Measurements from ENCODE around the gene FAM237B. TPM values are rescaled to one million over a fixed set of nuclear protein-coding genes. Genes with fewer than 3 reads are reported as not detected.
A peak's percentile ranks its signal among the peaks of the same experiment; 100 is the strongest.

FAM237B gene
- total and polyA plus RNA-seq, 7 donors, result 0.01 TPM; not detected in 6

DNA sequence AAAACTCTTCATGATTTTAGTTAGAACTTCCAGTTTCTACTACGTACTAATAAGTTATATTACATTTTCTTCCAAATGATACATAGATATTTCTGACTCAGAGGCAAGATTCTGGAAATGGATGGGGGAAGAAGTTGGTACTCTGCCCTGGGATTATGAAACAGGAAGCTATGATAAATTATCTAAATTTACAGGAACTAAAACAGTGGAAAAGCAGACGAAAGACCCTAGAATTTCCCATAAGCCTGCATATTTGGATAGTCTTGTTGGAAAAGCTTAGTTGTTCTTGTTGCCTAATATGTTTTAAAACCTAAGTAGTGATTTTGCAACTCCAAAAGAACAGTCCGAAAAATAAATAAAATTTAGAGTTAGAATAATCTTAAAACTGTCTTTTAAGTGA is 54.3 kb downstream of the FAM237B start:
- Histone ChIP-seq H3K4me3 (no peak overlapping the region), H3K4me1 (no peaks in the 10 kb centered on the region), H3K36me3 (peaks cover 0 to 2% (median 0%) of the 10 kb centered on the region in 4 donors), H3K9me3 (no peaks in the 10 kb centered on the region), H3K27me3 (no peaks in the 10 kb centered on the region), H3K27ac (peak overlapping the region in 3 of 4 donors; percentile 33 to 53 (median 36))
- intact Hi-C loops (cut with DNase I), result no loop called here
- no peak for DNase-seq
- TF ChIP-seq POLR2A (IDR thresholded peaks at IDR 0.05) (no peak), POLR2AphosphoS5 (IDR thresholded peaks at IDR 0.05) (peak; percentile 25 to 73 (median 36)), EP300 (IDR thresholded peaks at IDR 0.05) (peak in 3 of 4 donors; percentile 4 to 51 (median 19))
- TF ChIP-seq, protein P1, sequence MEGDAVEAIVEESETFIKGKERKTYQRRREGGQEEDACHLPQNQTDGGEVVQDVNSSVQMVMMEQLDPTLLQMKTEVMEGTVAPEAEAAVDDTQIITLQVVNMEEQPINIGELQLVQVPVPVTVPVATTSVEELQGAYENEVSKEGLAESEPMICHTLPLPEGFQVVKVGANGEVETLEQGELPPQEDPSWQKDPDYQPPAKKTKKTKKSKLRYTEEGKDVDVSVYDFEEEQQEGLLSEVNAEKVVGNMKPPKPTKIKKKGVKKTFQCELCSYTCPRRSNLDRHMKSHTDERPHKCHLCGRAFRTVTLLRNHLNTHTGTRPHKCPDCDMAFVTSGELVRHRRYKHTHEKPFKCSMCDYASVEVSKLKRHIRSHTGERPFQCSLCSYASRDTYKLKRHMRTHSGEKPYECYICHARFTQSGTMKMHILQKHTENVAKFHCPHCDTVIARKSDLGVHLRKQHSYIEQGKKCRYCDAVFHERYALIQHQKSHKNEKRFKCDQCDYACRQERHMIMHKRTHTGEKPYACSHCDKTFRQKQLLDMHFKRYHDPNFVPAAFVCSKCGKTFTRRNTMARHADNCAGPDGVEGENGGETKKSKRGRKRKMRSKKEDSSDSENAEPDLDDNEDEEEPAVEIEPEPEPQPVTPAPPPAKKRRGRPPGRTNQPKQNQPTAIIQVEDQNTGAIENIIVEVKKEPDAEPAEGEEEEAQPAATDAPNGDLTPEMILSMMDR (IDR thresholded peaks at IDR 0.05), result no peak
- WGBS, 2 donors, result 69 to 80% methylated on average over 3 of the region's 3 CpGs

Other genes starting within 250 kb of the FAM237B start
- 10 to 100 TPM; 13.2 to 15.2 (median 14.6) TPM for gene STEAP1, start 166.8 kb downstream of the FAM237B start, total RNA-seq
- gene STEAP1, start 166.8 kb downstream of the FAM237B start, polyA plus RNA-seq, result 10 to 100 TPM in 1 of 3 donors, 1 to 10 TPM in 2; 6.2 to 15.6 (median 9.0) TPM
- gene STEAP2, start 109.6 kb downstream of the FAM237B start, total RNA-seq, result 10 to 100 TPM; 22.5 to 32.1 (median 27.6) TPM
- gene STEAP2, start 109.6 kb downstream of the FAM237B start, polyA plus RNA-seq, result 1 to 10 TPM; 1.4 to 7.4 (median 2.4) TPM
- gene CFAP69, start 76.1 kb downstream of the FAM237B start, total RNA-seq, result 10 to 100 TPM in 1 of 4 donors, 1 to 10 TPM in 3; 4.9 to 23.5 (median 7.0) TPM
- 1 to 10 TPM; 1.0 to 2.1 (median 1.2) TPM for gene CFAP69, start 76.1 kb downstream of the FAM237B start, polyA plus RNA-seq
- 10 to 100 TPM in 3 of 4 donors, 1 to 10 TPM in 1; 9.7 to 16.8 (median 13.3) TPM for gene GTPBP10, start 25.4 kb upstream of the FAM237B start, total RNA-seq
- gene GTPBP10, start 25.4 kb upstream of the FAM237B start, polyA plus RNA-seq, result 10 to 100 TPM; 10.8 to 12.3 (median 11.6) TPM
- gene CLDN12, start 82.2 kb upstream of the FAM237B start, total RNA-seq, result 10 to 100 TPM; 17.2 to 33.9 (median 26.1) TPM
- 10 to 100 TPM in 1 of 3 donors, 1 to 10 TPM in 2; 4.6 to 27.4 (median 7.2) TPM for gene CLDN12, start 82.2 kb upstream of the FAM237B start, polyA plus RNA-seq
- gene PTTG1IP2, start 148.3 kb upstream of the FAM237B start, total RNA-seq, result not detected
- gene PTTG1IP2, start 148.3 kb upstream of the FAM237B start, polyA plus RNA-seq, result not detected